ENCODE results near the gene TBC1D10B. TPM values are rescaled to one million over a fixed set of nuclear protein-coding genes. Genes with fewer than 3 reads are reported as not detected.

The TBC1D10B gene
- total and polyA plus RNA-seq, 9 of the 15 experiments (the other 6 are each of a cell fraction or from before 2014, with no cell fraction given), result 2.2 to 55.4 (median 17.5) TPM

DNA sequence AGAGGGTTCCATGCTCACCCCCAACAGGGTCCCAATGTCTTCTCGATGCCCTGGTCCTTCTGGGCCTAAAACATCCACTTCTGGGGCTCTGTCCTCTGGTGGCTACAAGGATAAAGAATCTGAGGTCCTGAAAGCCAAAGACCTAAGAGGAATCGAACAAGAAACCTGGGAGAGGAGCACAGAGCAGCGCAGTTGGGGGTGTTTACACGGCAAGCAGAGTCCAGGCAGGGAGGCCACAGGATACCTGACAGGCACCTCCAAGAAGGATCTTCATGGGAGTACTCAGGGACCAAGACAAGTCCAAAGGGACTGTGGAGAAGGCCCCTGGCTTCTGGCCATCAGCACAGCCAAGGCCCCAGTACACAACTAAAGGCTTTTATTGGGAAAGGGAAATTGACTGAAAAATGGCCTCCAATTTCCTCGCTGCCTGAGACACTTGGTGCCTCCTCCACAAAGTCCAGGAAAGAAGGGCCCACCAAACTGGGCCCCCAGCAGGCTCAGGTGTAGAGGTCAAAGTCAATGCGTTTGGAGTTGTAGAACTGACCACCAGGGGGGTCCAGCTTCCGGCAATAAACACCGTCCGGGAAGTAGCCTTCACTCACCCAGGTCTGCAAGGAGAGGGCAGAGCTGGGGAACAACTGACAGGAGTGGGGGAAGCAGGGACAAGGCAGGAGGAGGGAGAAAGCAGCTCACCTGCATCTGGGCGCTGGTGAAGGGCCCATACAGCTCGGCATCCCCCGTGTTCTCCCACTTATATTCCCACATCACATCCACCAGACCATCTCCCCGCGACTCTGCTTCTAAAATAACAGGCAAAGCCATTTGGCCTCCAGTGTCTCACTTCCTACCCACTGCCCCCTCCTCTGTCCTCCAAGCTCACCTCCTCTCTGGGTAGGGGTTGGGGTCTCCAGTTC is 17.5 kb downstream of the TBC1D10B start:
- in situ Hi-C loops (cut with MboI) (loop anchor here (25.0 kb wide), 1 partner anchor 890 kb away; the partner anchor contains the start of genes BOLA2, SLX1B and SULT1A4), intact Hi-C loops (cut with micrococcal nuclease) (no loop called here)
- ATAC-seq (no peak), FAIRE-seq (no peak), DNase-seq (ENCODE audit: extremely low read depth in 1 of 4, low spot score in 3 of 4) (peak in 2 of 4 experiments; percentile 35 to 37)
- Histone ChIP-seq H3K79me2 (ENCODE audit: control insufficient read depth, insufficient read depth, low read length) (peaks cover 30% of the 10 kb centered on the region), H3K4me2 (ENCODE audit: insufficient read depth, low read length) (no peak overlapping the region), H3K9me1 (ENCODE audit: control insufficient read depth, insufficient read depth, low read length) (no peaks in the 10 kb centered on the region), H3K36me3 (ENCODE audit: control insufficient read depth, insufficient read depth, low read length) (peaks cover 52% of the 10 kb centered on the region; the same call in 2 of the 3 replicates), H2AFZ (ENCODE audit: low read depth, low read length) (no peak overlapping the region), H3K9ac (ENCODE audit: insufficient read depth in 1 of 2, low read depth in 2 of 2, low read length in 2 of 2) (peak overlapping the region in 1 of 2 experiments; percentile 96; a peak in 1 of 4 replicates), H3K4me3 (no peak overlapping the region), H3K9me3 (replicated peaks; ENCODE audit: control insufficient read depth, insufficient read depth, low read depth, low read length) (no peaks in the 10 kb centered on the region), H3K27ac (ENCODE audit: extremely low read depth, low read depth, low read length) (no peak overlapping the region), H4K20me1 (replicated peaks; ENCODE audit: control insufficient read depth, insufficient read depth, low read length) (no peaks in the 10 kb centered on the region), H3K4me1 (replicated peaks in 1 of 2; ENCODE audit: control insufficient read depth in 2 of 2, insufficient read depth in 2 of 2, low read length in 2 of 2) (peaks cover 13 to 34% of the 10 kb centered on the region in 2 experiments; a peak in 4 of 5 replicates), H3K27me3 (ENCODE audit: control insufficient read depth in 2 of 2, insufficient read depth in 2 of 2, low read length in 2 of 2) (no peaks in the 10 kb centered on the region)
- ChIA-PET CTCF (ENCODE audit: low intra/inter-chr PET ratio) (no interaction called here), POLR2A (interaction anchor here (0.6 to 3.1 kb wide), 6 partner anchors 8 to 32 kb away, joined by 3 to 15 read pairs (median 4); partner anchors contain the start of gene TBC1D10B)
- TF ChIP-seq, protein P1, sequence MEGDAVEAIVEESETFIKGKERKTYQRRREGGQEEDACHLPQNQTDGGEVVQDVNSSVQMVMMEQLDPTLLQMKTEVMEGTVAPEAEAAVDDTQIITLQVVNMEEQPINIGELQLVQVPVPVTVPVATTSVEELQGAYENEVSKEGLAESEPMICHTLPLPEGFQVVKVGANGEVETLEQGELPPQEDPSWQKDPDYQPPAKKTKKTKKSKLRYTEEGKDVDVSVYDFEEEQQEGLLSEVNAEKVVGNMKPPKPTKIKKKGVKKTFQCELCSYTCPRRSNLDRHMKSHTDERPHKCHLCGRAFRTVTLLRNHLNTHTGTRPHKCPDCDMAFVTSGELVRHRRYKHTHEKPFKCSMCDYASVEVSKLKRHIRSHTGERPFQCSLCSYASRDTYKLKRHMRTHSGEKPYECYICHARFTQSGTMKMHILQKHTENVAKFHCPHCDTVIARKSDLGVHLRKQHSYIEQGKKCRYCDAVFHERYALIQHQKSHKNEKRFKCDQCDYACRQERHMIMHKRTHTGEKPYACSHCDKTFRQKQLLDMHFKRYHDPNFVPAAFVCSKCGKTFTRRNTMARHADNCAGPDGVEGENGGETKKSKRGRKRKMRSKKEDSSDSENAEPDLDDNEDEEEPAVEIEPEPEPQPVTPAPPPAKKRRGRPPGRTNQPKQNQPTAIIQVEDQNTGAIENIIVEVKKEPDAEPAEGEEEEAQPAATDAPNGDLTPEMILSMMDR (IDR thresholded peaks at IDR 0.05 in 2 of 3, conservative IDR thresholded peaks at IDR 0.05 in 1 of 3; ENCODE audit: insufficient read depth in 2 of 3, low read depth in 1 of 3, low read length in 3 of 3), result peak; percentile 36 to 46 (median 44); a peak in 3 of 6 replicates
- TF ChIP-seq ETV5 (CRISPR knock-in tag; IDR thresholded peaks at IDR 0.05; ENCODE audit: low read depth) (no peak), ASH1L (IDR thresholded peaks at IDR 0.05; ENCODE audit: borderline replicate concordance, low read depth, partially characterized antibody) (no peak), ETV1 (tag; conservative IDR thresholded peaks at IDR 0.05; ENCODE audit: low read depth) (peak; percentile 44; the same call in 1 of the 2 replicates)
- 86% methylated on average over 13 of the region's 14 CpGs for WGBS (ENCODE audit: insufficient coverage, low coverage, missing lambda C conversion rate)
- BruUV-seq (replicated peaks), result no TSS peak

All from K562 (cell line).